NCI-H2081 (cell line): ENCODE data around the gene AHRR.

ENCODE experiments used
- DNase-seq, 2 experiments: peaks; one replicate each; lab custom pipeline; 2025; lab: John Stamatoyannopoulos, UW

The AHRR gene

DNA sequence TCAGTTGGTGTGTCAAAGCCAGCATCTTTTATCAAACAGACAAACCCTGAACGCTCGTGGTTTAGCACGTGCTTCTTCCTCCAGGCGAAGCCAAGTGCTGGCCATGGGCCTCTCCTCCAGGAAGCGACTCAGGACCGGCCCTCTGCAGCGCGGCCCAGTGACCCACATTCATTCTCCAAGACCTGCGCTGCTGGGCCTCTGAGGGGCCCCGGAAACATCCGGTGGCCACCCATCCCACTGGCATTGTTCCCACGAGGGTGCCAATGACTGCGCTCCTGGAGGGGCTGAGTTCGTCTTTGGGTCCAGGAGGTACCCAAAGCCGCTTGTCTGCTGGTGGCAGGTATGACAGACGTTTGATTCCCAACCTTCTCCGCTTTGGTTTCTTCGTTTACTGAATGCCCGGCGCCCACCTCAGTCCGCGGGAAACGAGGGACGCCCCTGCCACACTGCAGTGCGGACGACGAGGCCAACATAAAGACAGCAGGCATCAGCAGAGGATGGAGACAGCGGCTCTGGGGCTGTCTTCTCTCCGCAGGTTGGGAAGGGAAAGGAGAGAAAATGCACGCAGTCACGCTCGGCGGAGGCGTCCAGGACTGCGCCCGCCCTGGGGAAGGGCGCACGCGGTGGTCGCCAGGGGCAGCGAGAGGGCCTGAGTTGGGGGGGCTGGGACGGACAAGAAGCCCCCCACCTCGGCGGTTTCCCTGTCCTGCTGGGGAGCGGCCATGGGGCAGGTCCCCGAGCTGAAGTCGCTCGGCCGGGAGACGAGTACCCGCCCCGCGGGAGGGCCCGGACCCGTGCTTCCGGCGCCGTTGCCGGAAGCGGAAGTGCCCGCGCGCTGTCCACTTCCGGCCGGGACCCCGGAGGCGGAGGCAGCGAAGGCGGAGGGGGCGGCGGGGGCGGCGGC, 121.1 kb downstream of the AHRR start, which contains the start of gene EXOC3:
TSS of gene EXOC3 (plus strand) at position 842 of the 904 bp plus-strand sequence. CDS start 3,030 bp downstream, outside the sequence.
- peak; percentile 86 to 89 for DNase-seq

DNA sequence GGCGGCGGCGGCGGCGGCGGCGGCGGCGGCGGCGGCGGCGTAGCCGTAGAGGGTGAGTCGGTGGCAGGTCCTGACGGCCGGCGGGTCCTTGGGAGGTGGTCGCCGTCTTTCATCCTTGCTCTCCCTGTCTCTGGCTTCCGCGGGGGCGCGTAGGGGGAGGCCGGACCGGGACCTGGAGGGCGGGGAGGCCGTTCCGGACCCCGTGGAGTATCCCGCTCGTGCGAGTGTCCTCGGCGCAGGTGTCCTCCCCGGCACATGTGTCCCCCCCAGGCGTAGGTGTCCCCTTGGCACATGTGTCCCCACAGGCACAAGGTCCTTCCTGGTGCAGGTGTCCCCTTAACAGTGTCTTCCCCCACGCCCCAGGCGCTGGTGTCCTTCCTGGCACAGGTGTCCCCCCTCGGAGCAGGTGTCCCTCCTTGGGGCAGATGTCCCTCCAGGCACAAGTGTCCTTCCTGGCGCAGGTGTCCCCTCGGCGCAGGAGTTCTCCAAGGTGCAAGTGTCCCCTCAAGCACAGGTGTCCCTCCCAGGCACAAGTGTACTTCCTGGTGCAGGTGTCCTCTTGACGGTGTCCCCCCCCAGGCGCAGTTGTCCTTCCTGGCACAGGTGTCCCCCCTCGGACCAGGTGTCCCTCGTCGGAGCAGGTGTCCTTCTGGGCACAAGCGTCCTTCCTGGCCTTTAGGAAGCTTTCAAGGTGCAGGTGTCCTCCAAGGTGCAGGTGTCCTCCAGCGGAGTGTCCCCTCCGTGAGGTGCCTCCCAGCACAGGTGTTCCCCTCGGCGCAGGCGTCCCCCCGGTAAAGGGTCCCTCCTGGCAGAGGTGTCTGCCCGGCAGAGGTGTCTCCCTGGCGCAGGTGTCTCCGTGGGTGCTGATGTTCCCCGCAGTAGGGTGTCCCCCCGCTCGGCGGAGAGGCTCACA, 122.0 kb downstream of the AHRR start:
- peak; percentile 73 to 92 for DNase-seq

DNA sequence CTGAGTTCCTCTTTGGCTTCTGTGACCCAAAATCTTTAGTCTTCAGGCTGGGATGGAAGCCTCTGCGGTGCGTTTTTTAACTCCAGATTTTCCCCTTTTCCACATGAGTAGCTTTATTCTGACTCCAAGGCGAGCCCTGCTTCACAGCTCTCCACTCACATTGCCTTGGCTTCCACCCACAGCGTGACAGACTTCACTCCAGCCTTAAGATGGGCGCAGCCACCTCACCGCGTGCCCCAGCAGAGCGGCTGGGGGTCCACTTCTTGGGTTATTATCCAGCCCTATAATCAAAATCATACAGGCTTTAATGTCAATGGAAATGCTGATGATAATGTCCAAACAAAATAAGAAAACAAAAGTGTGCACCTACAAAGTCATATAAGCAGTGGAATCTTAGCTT, 122.7 kb downstream of the AHRR start:
- no peak for DNase-seq

GRCh38 chr5:445591-445990, 124.1 kb downstream of the AHRR start:
- no peak for DNase-seq

- no peak for DNase-seq
These were observed 124.8 kb downstream of the AHRR start for GRCh38 chr5:446066-446882.

DNA sequence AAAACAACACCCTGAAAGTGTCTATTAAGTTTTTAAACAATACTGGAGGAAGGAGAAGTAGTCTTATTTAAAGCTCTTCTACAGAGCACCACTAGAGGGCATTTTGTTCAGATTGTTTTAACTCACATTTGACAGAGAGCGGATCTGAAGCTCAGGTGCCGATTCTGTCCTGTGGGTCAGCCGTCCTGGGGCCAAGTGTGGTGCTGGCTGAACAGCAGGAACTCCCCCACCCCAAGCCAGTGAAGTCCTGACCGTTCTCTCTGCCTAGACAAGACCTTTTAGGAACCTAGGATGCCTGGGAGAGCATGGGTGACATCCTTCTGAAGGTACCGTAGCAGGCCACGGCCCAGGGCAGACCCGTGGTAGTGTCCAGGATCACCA, 125.4 kb downstream of the AHRR start:
- DNase-seq, result peak; percentile 66 to 73

- DNase-seq, result no peak
These were observed 126.0 kb downstream of the AHRR start for GRCh38 chr5:447501-447900.

- no peak for DNase-seq
These were observed 126.7 kb downstream of the AHRR start for GRCh38 chr5:448061-448765.

- no peak for DNase-seq
These were observed 127.2 kb downstream of the AHRR start for GRCh38 chr5:448766-449090.

DNA sequence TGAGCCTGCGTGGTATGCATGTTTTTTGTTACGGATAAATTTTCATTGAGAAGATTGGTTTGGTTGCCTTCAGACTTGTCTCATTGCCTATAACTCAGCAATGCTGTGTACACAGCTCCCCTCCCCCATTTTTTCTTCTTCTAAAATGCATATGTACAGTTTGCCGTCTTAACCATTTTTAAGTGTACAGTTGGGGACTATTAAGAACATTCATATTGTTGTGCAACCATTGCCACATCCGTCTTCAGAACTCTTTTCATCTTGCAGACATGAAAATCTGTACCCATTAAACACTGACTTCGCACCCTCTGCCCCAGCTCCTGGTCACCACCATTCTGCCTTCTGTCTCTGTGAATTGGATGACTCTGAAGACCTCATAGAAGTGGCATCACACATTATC, 127.6 kb downstream of the AHRR start:
- no peak for DNase-seq

DNA sequence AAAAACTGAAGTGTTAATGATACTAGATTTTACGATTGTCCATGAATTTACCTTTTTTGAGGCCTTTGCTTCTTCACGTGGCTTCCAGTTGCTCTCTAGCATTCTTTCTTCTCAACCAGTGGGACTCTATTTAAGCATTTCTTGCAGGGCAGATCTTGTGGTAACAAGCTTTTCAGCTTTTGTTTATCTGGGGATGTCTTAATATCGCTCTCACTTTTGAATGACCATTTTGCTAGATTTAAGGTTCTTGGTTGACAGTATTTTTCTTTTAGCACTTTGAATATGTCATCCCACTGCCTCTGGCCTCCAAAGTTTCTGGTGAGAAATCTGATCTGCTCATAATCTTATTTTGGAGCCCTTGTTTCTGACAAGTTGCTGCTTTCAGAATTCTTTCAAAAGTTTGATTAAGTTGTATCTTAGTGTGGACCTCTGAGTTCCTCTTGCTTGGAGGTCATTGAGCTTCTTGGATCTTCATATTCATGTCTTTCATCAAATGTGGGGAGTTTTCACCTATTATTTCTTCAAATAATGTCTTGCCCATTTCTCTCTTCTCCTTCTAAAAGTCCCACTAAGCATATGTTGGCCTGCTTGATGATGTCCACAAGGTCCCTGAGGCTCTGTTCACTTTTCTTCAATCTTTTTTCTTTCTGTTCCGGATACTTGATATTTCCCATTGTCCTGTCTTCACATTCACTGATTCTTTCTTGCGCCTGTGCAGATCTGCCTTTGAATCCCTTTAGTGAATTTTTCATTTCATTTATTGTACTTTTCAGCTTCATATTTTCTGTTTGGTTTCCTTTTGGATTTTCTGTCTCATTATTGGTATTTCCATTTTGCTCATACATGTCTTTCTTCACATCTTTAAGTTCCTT, 130.3 kb downstream of the AHRR start:
- no peak for DNase-seq

GRCh38 chr5:452978-453710, 131.6 kb downstream of the AHRR start:
- no peak for DNase-seq

DNA sequence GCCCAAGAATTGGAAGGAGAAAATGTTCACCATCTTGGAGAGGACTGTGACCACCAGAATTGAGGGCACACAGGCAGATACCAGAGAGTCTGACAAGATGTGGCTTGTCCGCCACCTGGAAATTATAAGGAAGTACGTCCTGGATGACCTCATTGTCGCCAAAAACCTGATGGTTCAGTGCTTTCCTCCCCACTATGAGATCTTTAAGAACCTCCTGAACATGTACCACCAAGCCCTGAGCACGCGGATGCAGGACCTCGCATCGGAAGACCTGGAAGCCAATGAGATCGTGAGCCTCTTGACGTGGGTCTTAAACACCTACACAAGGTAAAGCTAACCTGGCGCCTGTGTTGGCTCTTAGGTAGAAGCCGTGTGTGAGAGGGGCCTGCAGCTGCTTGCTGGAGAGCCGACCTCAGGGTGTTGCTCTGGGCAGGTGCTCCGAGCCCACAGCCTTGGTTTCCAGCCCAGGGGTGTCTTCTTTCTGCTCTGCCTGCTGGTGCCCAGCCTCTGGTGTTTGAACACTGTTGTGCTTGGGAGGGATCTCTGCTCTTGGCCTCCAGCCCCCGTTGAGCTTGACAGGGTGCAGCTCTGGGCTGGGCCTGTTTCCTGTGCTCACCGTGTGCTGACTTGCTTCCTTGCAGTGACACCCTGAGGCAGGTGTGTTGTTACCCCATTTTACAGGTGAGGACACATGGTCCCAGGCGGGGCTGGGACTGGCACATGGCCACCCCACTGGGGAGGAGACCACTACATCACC, 132.4 kb downstream of the AHRR start:
- no peak for DNase-seq

DNA sequence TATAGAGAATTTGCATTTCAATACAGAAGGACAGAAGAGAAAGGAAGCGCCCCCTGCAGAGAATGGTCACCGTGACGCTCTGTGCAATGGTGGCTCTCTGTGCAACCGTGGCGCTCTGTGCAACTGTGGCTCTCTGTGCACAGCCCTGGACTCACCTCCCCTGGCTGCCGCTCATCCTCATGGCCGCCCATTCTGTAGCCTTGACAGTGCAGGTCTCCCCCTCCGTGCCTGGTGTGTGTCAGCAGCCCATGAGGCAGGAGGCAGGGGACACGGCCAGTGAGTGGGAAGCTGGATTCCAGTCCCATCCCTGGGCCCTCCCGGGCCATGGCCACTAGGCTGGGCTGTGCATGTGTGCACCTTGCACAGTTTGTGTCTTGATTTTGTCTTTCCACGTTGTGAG, 133.4 kb downstream of the AHRR start:
- DNase-seq, result no peak

GRCh38 chr5:455806-456205, 134.3 kb downstream of the AHRR start:
- peak in 1 of 2 experiments; percentile 42 for DNase-seq

DNA sequence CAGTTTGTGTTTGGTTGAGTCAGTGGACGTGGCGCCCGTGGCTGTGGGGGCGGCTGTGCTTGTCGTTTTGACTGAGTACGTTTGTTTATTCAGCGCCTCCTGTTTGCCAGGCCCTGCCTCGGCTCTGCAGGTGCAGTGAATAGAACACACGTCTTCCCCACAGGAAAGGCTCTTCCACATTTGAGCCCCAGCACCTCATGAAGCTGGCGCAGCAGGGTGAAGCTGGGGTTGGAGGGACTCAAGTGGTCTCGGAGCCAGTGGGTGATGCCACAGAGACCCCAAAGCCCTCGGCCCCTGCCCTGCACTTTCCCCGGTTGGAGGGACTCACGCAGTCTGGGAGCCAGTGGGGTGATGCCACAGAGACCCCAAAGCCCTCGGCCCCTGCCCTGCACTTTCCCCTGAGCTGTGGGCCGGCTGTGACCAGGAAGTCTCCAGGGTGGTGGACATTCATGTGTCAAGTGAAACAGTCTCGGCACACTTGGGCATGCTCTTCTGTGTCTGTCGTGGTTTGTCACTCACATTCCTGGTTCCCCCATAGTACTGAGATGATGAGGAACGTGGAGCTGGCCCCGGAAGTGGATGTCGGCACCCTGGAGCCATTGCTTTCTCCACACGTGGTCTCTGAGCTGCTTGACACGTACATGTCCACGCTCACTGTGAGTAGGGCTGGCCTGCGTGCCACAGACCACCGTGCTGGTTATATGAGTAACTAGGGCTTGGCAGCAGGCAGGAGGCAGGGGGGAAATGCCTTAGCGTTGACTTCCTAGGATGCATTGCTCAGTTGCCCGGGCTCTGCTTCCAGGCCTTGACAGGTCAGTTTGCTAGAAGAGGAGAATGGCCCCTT, 135.1 kb downstream of the AHRR start:
- DNase-seq, result peak; percentile 68 to 87

GRCh38 chr5:457195-457961, 135.9 kb downstream of the AHRR start:
- no peak for DNase-seq
